CD4-positive, alpha-beta T cell (primary cell): ENCODE results near the gene CPEB2. TPM values are rescaled to one million over a fixed set of nuclear protein-coding genes. Genes with fewer than 3 reads are reported as not detected.

Source experiments
- ATAC-seq: fragments of 200-7000 bp; cut with Tn5 transposase; one replicate; pipeline ENCODE4 v1.10.0; 2022; ENCODE audit warnings: mild to moderate bottlenecking; ENCODE audit not compliant: poor library complexity
- CTCF ChIA-PET: fragments of 350-600 bp; sonication (Branson Sonifier 250); formaldehyde crosslinking; loops from one replicate; lab custom pipeline; 2021; ENCODE audit warnings: antibody characterized with exemption, inconsistent platforms; lab: Charles Lee
- POLR2A ChIA-PET: fragments of 350-600 bp; sonication (Branson Sonifier 250); formaldehyde crosslinking; loops from one replicate; lab custom pipeline; 2021; ENCODE audit warnings: antibody characterized with exemption, inconsistent platforms; lab: Charles Lee
- DNase-seq, 14 experiments: peaks; one replicate each; pipeline ENCODE4 v3.0.0-alpha.2; 2013 to 2020; ENCODE audit warnings: mixed read lengths in 2 of 14
- H3K27ac ChIP-seq, 2 donors: one replicate each; pipeline versions ENCODE4 v1.5.1 to v1.7.0; 2013; ENCODE audit warnings: low read length in 2 of 2, low read depth in 1 of 2, mild to moderate bottlenecking in 1 of 2
- H3K27me3 ChIP-seq, 2 experiments: 1 replicate in 1 of 2; 2 replicates in 1 of 2; pipeline versions ENCODE4 v1.6.1 to v1.7.0; 2013; ENCODE audit warnings: low read length in 2 of 2, control low read depth in 1 of 2, mild to moderate bottlenecking in 1 of 2, moderate library complexity in 1 of 2; ENCODE audit not compliant: insufficient read depth in 2 of 2, control insufficient read depth in 1 of 2
- H3K36me3 ChIP-seq: one replicate; pipeline ENCODE4 v1.6.1; 2013; ENCODE audit warnings: low read length, control low read depth; ENCODE audit not compliant: insufficient read depth
- H3K4me1 ChIP-seq: one replicate; pipeline ENCODE4 v1.6.1; 2013; ENCODE audit warnings: low read length, control low read depth; ENCODE audit not compliant: insufficient read depth
- H3K4me3 ChIP-seq: one replicate; pipeline ENCODE4 v1.5.1; 2013; ENCODE audit warnings: mild to moderate bottlenecking, low read length, moderate library complexity
- H3K9me3 ChIP-seq, 2 experiments: 1 replicate in 1 of 2; 2 replicates in 1 of 2; pipeline versions ENCODE4 v1.6.1 to v1.7.0; 2013; ENCODE audit warnings: low read length in 2 of 2, mild to moderate bottlenecking in 2 of 2, control low read depth in 1 of 2, moderate library complexity in 1 of 2; ENCODE audit not compliant: control insufficient read depth in 1 of 2, insufficient read depth in 1 of 2
- H3K27ac Mint-ChIP-seq: one replicate; pipeline ENCODE4 v1.8.0; 2020; ENCODE audit warnings: mixed read lengths
- H3K27me3 Mint-ChIP-seq: one replicate; pipeline ENCODE4 v1.8.0; 2021; ENCODE audit warnings: mixed read lengths
- H3K36me3 Mint-ChIP-seq: one replicate; pipeline ENCODE4 v1.8.0; 2021; ENCODE audit warnings: low read depth, mixed read lengths
- H3K4me1 Mint-ChIP-seq: one replicate; pipeline ENCODE4 v1.8.0; 2021; ENCODE audit warnings: low read depth, mixed read lengths
- H3K4me3 Mint-ChIP-seq: one replicate; pipeline ENCODE4 v1.8.0; 2020; ENCODE audit warnings: mild to moderate bottlenecking, mixed read lengths
- H3K9me3 Mint-ChIP-seq: one replicate; pipeline ENCODE4 v1.8.0; 2020; ENCODE audit warnings: mixed read lengths
- CTCF ChIP-seq: fragments of 200-600 bp; IDR thresholded peaks from one replicate; pipeline ENCODE4 v1.8.0; 2022; ENCODE audit warnings: antibody characterized with exemption, mild to moderate bottlenecking
- intact Hi-C, 2 experiments: fragments of 100-400 bp; cut with DNase I in 1 of 2; cut with micrococcal nuclease in 1 of 2; formaldehyde crosslinking; loops; one replicate each; pipeline versions ENCODE4 v1.15.1 to v1.9.0; 2023 to 2025; cut with DNase I, micrococcal nuclease
- total RNA-seq, 174 experiments: library from RNA in 2 of 174; stranded (reverse) in 2 of 174; gene quantifications; one replicate each; pipeline ENCODE4 v1.2.3 and lab custom pipeline; 2021 to 2026

The CPEB2 gene
- total RNA-seq, 2 experiments from 2014 or later = 26.4 to 27.0 TPM

GRCh38 chr4:15031993-15032675, 29.9 kb downstream of the CPEB2 start:
- no peak overlapping the region for H3K27ac Mint-ChIP-seq
- no peak for TF ChIP-seq CTCF
- ChIA-PET CTCF (no interaction called here), POLR2A (no interaction called here)
- H3K27me3 Mint-ChIP-seq = no peaks in the 10 kb centered on the region
- H3K4me3 Mint-ChIP-seq = no peak overlapping the region
- peaks cover 58% of the 10 kb centered on the region for H3K36me3 Mint-ChIP-seq
- H3K4me1 Mint-ChIP-seq = peaks cover 32% of the 10 kb centered on the region
- DNase-seq (no peak), ATAC-seq (no peak)
- H3K4me1 ChIP-seq = no peaks in the 10 kb centered on the region
- H3K27ac ChIP-seq = no peak overlapping the region
- H3K4me3 ChIP-seq = no peak overlapping the region
- H3K36me3 ChIP-seq = peaks cover 29% of the 10 kb centered on the region
- no peaks in the 10 kb centered on the region for H3K27me3 ChIP-seq
- H3K9me3 Mint-ChIP-seq = no peaks in the 10 kb centered on the region
- intact Hi-C loops = no loop called here
- H3K9me3 ChIP-seq = no peaks in the 10 kb centered on the region

GRCh38 chr4:15034071-15034764, 31.9 kb downstream of the CPEB2 start:
- no peaks in the 10 kb centered on the region for H3K9me3 Mint-ChIP-seq
- no peaks in the 10 kb centered on the region for H3K4me1 ChIP-seq
- POLR2A ChIA-PET = interaction anchor here (1.7 kb wide), 1 partner anchor 31 kb away, joined by 4 read pairs; the partner anchor contains the start of gene CPEB2
- H3K4me3 Mint-ChIP-seq = no peak overlapping the region
- no peaks in the 10 kb centered on the region for H3K27me3 Mint-ChIP-seq
- H3K36me3 ChIP-seq = peaks cover 21% of the 10 kb centered on the region
- no peak for DNase-seq
- no peak overlapping the region for H3K27ac Mint-ChIP-seq
- CTCF ChIA-PET = no interaction called here
- peaks cover 54% of the 10 kb centered on the region for H3K36me3 Mint-ChIP-seq
- intact Hi-C loops = loop anchor here in 1 of 2 experiments (1.0 kb wide), 1 partner anchor 17 kb away; no protein-coding TSS in a partner anchor
- H3K27ac ChIP-seq = no peak overlapping the region
- ATAC-seq = no peak
- no peaks in the 10 kb centered on the region for H3K27me3 ChIP-seq
- TF ChIP-seq CTCF = no peak
- no peak overlapping the region for H3K4me3 ChIP-seq
- peaks cover 22% of the 10 kb centered on the region for H3K4me1 Mint-ChIP-seq
- H3K9me3 ChIP-seq = no peaks in the 10 kb centered on the region

GRCh38 chr4:15035159-15035558, 32.9 kb downstream of the CPEB2 start:
- Histone ChIP-seq H3K36me3 (peaks cover 21% of the 10 kb centered on the region), H3K4me3 (no peak overlapping the region), H3K9me3 (no peaks in the 10 kb centered on the region), H3K4me1 (no peaks in the 10 kb centered on the region), H3K27ac (no peak overlapping the region), H3K27me3 (no peaks in the 10 kb centered on the region)
- Mint-ChIP-seq H3K4me3 (no peak overlapping the region), H3K27ac (no peak overlapping the region), H3K4me1 (peaks cover 15% of the 10 kb centered on the region), H3K27me3 (no peaks in the 10 kb centered on the region), H3K9me3 (no peaks in the 10 kb centered on the region), H3K36me3 (peaks cover 50% of the 10 kb centered on the region)
- ChIA-PET CTCF (no interaction called here), POLR2A (interaction anchor here (1.7 kb wide), 1 partner anchor 32 kb away, joined by 4 read pairs; the partner anchor contains the start of gene CPEB2)
- ATAC-seq = no peak
- no peak for DNase-seq
- TF ChIP-seq CTCF = no peak
- intact Hi-C loops = no loop called here
